Gastrocnemius medialis (tissue), 4 donors: ENCODE results near the gene ARHGEF17. TPM values are rescaled to one million over a fixed set of nuclear protein-coding genes. Genes with fewer than 3 reads are reported as not detected.

ENCODE experiments used
- ATAC-seq, 2 donors: fragments of 150-250 bp; one replicate each; pipeline ENCODE4 v1.9.1; 2016
- DNase-seq, 2 donors: peaks; one replicate each; pipeline ENCODE4 v3.0.0-alpha.2; 2019
- H3K27ac ChIP-seq, 4 donors: fragments of 200-600 bp; sonication (generic); 1 replicate in 1 of 4; 2 replicates in 3 of 4; pipeline ENCODE4 v1.5.1; 2016 to 2018; ENCODE audit warnings: mild to moderate bottlenecking in 2 of 4, moderate library complexity in 1 of 4
- H3K27me3 ChIP-seq, 3 donors: fragments of 200-600 bp; sonication (generic) in 2 of 3; 1 replicate in 1 of 3; 2 replicates in 2 of 3; pipeline versions ENCODE4 v1.5.1 to v1.6.0; 2016 to 2019; ENCODE audit warnings: mild to moderate bottlenecking in 1 of 3, moderate library complexity in 1 of 3
- H3K36me3 ChIP-seq, 2 donors: fragments of 200-600 bp; sonication (generic) in 1 of 2; one replicate each; pipeline ENCODE4 v1.5.1; 2017 to 2018
- H3K4me1 ChIP-seq, 2 donors: fragments of 200-600 bp; sonication (generic) in 1 of 2; one replicate each; pipeline ENCODE4 v1.5.1; 2016 to 2017; ENCODE audit warnings: mild to moderate bottlenecking in 2 of 2
- H3K4me3 ChIP-seq, 4 donors: fragments of 200-600 bp; sonication (generic) in 3 of 4; 1 replicate in 1 of 4; 2 replicates in 3 of 4; pipeline ENCODE4 v1.5.1; 2016 to 2019; ENCODE audit warnings: mild to moderate bottlenecking in 2 of 4
- H3K9me3 ChIP-seq, 3 donors: fragments of 200-600 bp; sonication (generic) in 2 of 3; 1 replicate in 1 of 3; 2 replicates in 2 of 3; pipeline ENCODE4 v1.5.1; 2016 to 2019
- CTCF ChIP-seq, 5 experiments: fragments of 450-650 bp in 3 of 5; fragments of 200-600 bp in 2 of 5; sonication (generic) in 2 of 5; IDR thresholded peaks in 4 of 5; conservative IDR thresholded peaks in 1 of 5; 1 replicate in 4 of 5; 2 replicates in 1 of 5; pipeline ENCODE4 v1.5.1; 2016 to 2019; ENCODE audit warnings: antibody characterized with exemption in 5 of 5, mild to moderate bottlenecking in 3 of 5, moderate library complexity in 3 of 5
- POLR2A ChIP-seq, 2 donors: fragments of 450-650 bp; IDR thresholded peaks; one replicate each; pipeline ENCODE4 v1.6.1; 2017; ENCODE audit warnings: antibody characterized with exemption in 2 of 2, mild to moderate bottlenecking in 2 of 2, moderate library complexity in 2 of 2
- in situ Hi-C, 4 donors: fragments of 200-750 bp; cut with MboI; loops; one replicate each; pipeline versions ENCODE4 v1.15.0 to v1.8.0; 2017; ENCODE audit warnings: low sequenced_read_pairs in 4 of 4
- intact Hi-C: fragments of 100-400 bp; cut with DNase I; formaldehyde crosslinking; loops from one replicate; pipeline ENCODE4 v1.15.1; 2023; ENCODE audit warnings: low total_unique reads
- total RNA-seq, 4 donors: library from RNA; depleted of rRNA; stranded (reverse); fragments of >200 nt; gene quantifications; one replicate each; pipeline versions ENCODE4 v1.1.0 to v1.2.3, GENCODE V29; 2016

Gene ARHGEF17
- total RNA-seq, 4 donors from 2014 or later = 8.9 to 16.9 (median 13.9) TPM

GRCh38 chr11:73365352-73366264 lies 57.5 kb downstream of the ARHGEF17 start:
- ATAC-seq = no peak
- no peak overlapping the region for H3K27ac ChIP-seq
- H3K36me3 ChIP-seq = peaks cover 0 to 4% of the 10 kb centered on the region in 2 donors
- in situ Hi-C loops (no loop called here), intact Hi-C loops (no loop called here)
- TF ChIP-seq CTCF (IDR thresholded peaks at IDR 0.05 in 4 of 5, conservative IDR thresholded peaks at IDR 0.05 in 1 of 5) (no peak), POLR2A (IDR thresholded peaks at IDR 0.05) (no peak)
- no peak overlapping the region for H3K4me3 ChIP-seq
- peaks cover under 1% of the 10 kb centered on the region in 2 donors for H3K4me1 ChIP-seq
- DNase-seq = no peak
- H3K9me3 ChIP-seq = no peaks in the 10 kb centered on the region
- no peaks in the 10 kb centered on the region for H3K27me3 ChIP-seq

GRCh38 chr11:73366265-73366610 lies 58.2 kb downstream of the ARHGEF17 start:
- Histone ChIP-seq H3K9me3 (no peaks in the 10 kb centered on the region), H3K4me3 (no peak overlapping the region), H3K36me3 (peaks cover 0 to 4% of the 10 kb centered on the region in 2 donors), H3K4me1 (no peaks in the 10 kb centered on the region), H3K27me3 (no peaks in the 10 kb centered on the region), H3K27ac (no peak overlapping the region)
- TF ChIP-seq CTCF (IDR thresholded peaks at IDR 0.05 in 4 of 5, conservative IDR thresholded peaks at IDR 0.05 in 1 of 5) = no peak
- no peak for TF ChIP-seq POLR2A (IDR thresholded peaks at IDR 0.05)
- DNase-seq = no peak
- no peak for ATAC-seq
- intact Hi-C loops (no loop called here), in situ Hi-C loops (no loop called here)

GRCh38 chr11:73366953-73367352 lies 58.9 kb downstream of the ARHGEF17 start:
- TF ChIP-seq POLR2A (IDR thresholded peaks at IDR 0.05) (no peak), CTCF (IDR thresholded peaks at IDR 0.05 in 4 of 5, conservative IDR thresholded peaks at IDR 0.05 in 1 of 5) (no peak)
- no peak for DNase-seq
- in situ Hi-C loops (no loop called here), intact Hi-C loops (no loop called here)
- Histone ChIP-seq H3K4me3 (no peak overlapping the region), H3K4me1 (no peaks in the 10 kb centered on the region), H3K27ac (peak overlapping the region in 1 of 4 donors; percentile 26), H3K36me3 (peaks cover 0 to 4% of the 10 kb centered on the region in 2 donors), H3K9me3 (no peaks in the 10 kb centered on the region), H3K27me3 (no peaks in the 10 kb centered on the region)
- no peak for ATAC-seq

- intact Hi-C loops (no loop called here), in situ Hi-C loops (no loop called here)
- Histone ChIP-seq H3K9me3 (no peaks in the 10 kb centered on the region), H3K4me1 (peaks cover 0 to under 1% of the 10 kb centered on the region in 2 donors), H3K4me3 (no peak overlapping the region), H3K36me3 (peaks cover 0 to 4% of the 10 kb centered on the region in 2 donors), H3K27ac (peak overlapping the region in 1 of 4 donors; percentile 26), H3K27me3 (no peaks in the 10 kb centered on the region)
- no peak for TF ChIP-seq CTCF (IDR thresholded peaks at IDR 0.05 in 4 of 5, conservative IDR thresholded peaks at IDR 0.05 in 1 of 5)
- no peak for TF ChIP-seq POLR2A (IDR thresholded peaks at IDR 0.05)
- ATAC-seq (no peak), DNase-seq (no peak)
Measured at GRCh38 chr11:73367482-73368024, 59.5 kb downstream of the ARHGEF17 start.
